K562 (cell line): Measurements from ENCODE around the gene ZDHHC8. TPM values are rescaled to one million over a fixed set of nuclear protein-coding genes. Genes with fewer than 3 reads are reported as not detected.

Experiments
- ELF2 ChIP-seq: fragments of 250-450 bp; sonication (Bioruptor Pico); IDR thresholded peaks from 2 replicates; pipeline ENCODE4 v1.5.0; 2021; ENCODE audit warnings: mild to moderate bottlenecking
- ESRRB ChIP-seq: fragments of 250-450 bp; sonication (Bioruptor Pico); IDR thresholded peaks from 2 replicates; pipeline ENCODE4 v1.5.0; 2020; ENCODE audit warnings: mild to moderate bottlenecking, moderate library complexity, borderline replicate concordance
- GATAD2B ChIP-seq: fragments of 450-650 bp; IDR thresholded peaks from 2 replicates; pipeline ENCODE4 v1.6.1; 2017; ENCODE audit warnings: mild to moderate bottlenecking, borderline replicate concordance
- JUN ChIP-seq, 2 experiments: sonication (generic) in 1 of 2; formaldehyde crosslinking in 1 of 2; IDR thresholded peaks; 2 replicates each; pipeline versions ENCODE4 v1.6.1 to v1.8.0; 2012 to 2022; ENCODE audit warnings: borderline replicate concordance in 2 of 2, mild to moderate bottlenecking in 2 of 2, improper control_type of control experiment in 1 of 2, low read depth in 1 of 2, low read length in 1 of 2, missing genetic modification reagents in 1 of 2
- NCOA6 ChIP-seq: fragments of 450-650 bp; IDR thresholded peaks from 2 replicates; pipeline ENCODE4 v1.6.1; 2017; ENCODE audit warnings: mild to moderate bottlenecking
- NFRKB ChIP-seq: fragments of 450-650 bp; IDR thresholded peaks from 2 replicates; pipeline ENCODE4 v1.6.1; 2016; ENCODE audit warnings: low read depth
- POU5F1 ChIP-seq: fragments of 150-350 bp; IDR thresholded peaks from 2 replicates; pipeline ENCODE4 v1.6.1; 2014; ENCODE audit warnings: borderline replicate concordance, low read length, low read depth, mild to moderate bottlenecking; ENCODE audit not compliant: partially characterized antibody
- RUNX1 ChIP-seq: sonication (generic); IDR thresholded peaks from 2 replicates; pipeline ENCODE4 v1.6.1; 2016; ENCODE audit warnings: antibody characterized with exemption, low read depth
- SAP30 ChIP-seq: fragments of 200-600 bp; sonication (generic); IDR thresholded peaks from 2 replicates; pipeline ENCODE4 v1.6.1; 2012; ENCODE audit warnings: borderline replicate concordance, low read depth, mild to moderate bottlenecking, moderate library complexity, low read length, control low read depth, inconsistent platforms; ENCODE audit not compliant: insufficient read depth, poor library complexity, severe bottlenecking
- SMAD3 ChIP-seq: fragments of 450-650 bp; formaldehyde crosslinking; conservative IDR thresholded peaks from 2 replicates; pipeline ENCODE4 v1.4.0; 2020; ENCODE audit warnings: mild to moderate bottlenecking
- STAT5A ChIP-seq: IDR thresholded peaks from 2 replicates; pipeline ENCODE4 v1.6.1; 2012; ENCODE audit warnings: low read length, inconsistent platforms, borderline replicate concordance
- TBL1XR1 ChIP-seq, 2 experiments: IDR thresholded peaks; 2 replicates each; pipeline ENCODE4 v1.6.1; 2012; ENCODE audit warnings: improper control_type of control experiment in 2 of 2, low read length in 2 of 2, mild to moderate bottlenecking in 1 of 2
- THRA ChIP-seq: fragments of 450-650 bp; IDR thresholded peaks from 2 replicates; pipeline ENCODE4 v1.6.1; 2017; ENCODE audit warnings: mild to moderate bottlenecking, moderate library complexity
- THRAP3 ChIP-seq: fragments of 450-650 bp; IDR thresholded peaks from 2 replicates; pipeline ENCODE4 v1.6.1; 2016; ENCODE audit warnings: mild to moderate bottlenecking, inconsistent platforms, borderline replicate concordance
- ZNF121 ChIP-seq: sonication (generic); formaldehyde crosslinking; conservative IDR thresholded peaks from 2 replicates; pipeline ENCODE4 v1.8.0; 2022; ENCODE audit warnings: missing genetic modification reagents
- ZNF140 ChIP-seq: fragments of 250-450 bp; sonication (Bioruptor Pico); IDR thresholded peaks from 2 replicates; pipeline ENCODE4 v1.8.0; 2021; ENCODE audit warnings: moderate library complexity, mild to moderate bottlenecking, inconsistent platforms
- ZNF41 ChIP-seq: fragments of 250-450 bp; sonication (Bioruptor Pico); conservative IDR thresholded peaks from 2 replicates; pipeline ENCODE4 v1.4.0; 2020; ENCODE audit warnings: mild to moderate bottlenecking
- polyA plus RNA-seq, 8 experiments: library from polyadenylated mRNA; depleted of rRNA in 4 of 8; stranded (reverse) in 5 of 8; unstranded in 3 of 8; fragments of >200 nt; fragmentation: Nextera tagmentation in 2 of 8; fragmentation: Illumina TruSeq in 1 of 8; extraction: Ambion mirVana in 2 of 8; extraction: Trizol in 1 of 8; gene quantifications; 2 replicates each; pipeline versions ENCODE4 v1.2.1 to v1.2.3, GENCODE V29; 2011 to 2014; ENCODE audit warnings: inconsistent platforms in 1 of 8, missing spikeins in 1 of 8
- total RNA-seq, 7 experiments: library from RNA; depleted of rRNA in 6 of 7; stranded (reverse); fragments of >200 nt in 6 of 7; fragmentation: Illumina TruSeq in 2 of 7; extraction: Trizol in 2 of 7; gene quantifications; 2 replicates each; pipeline versions ENCODE4 v1.2.1 to v1.2.3, GENCODE V29; 2011 to 2021; ENCODE audit warnings: low replicate concordance in 1 of 7
- TF ChIP-seq, protein P1 (sequence below): fragments of 450-650 bp; IDR thresholded peaks from 2 replicates; pipeline ENCODE4 v1.6.1; 2017; ENCODE audit warnings: antibody characterized with exemption
- TF ChIP-seq, protein P2 (sequence below): fragments of 200-400 bp; formaldehyde crosslinking; IDR thresholded peaks from 2 replicates; pipeline ENCODE4 v1.6.1; 2017; ENCODE audit warnings: mild to moderate bottlenecking, low read depth, low read length, moderate library complexity

ZDHHC8 gene
- total and polyA plus RNA-seq, 9 of the 15 experiments (the other 6 are each of a cell fraction or from before 2014, with no cell fraction given) = 0.04 to 109 (median 16.4) TPM

- TF ChIP-seq THRAP3 = no peak
- TF ChIP-seq POU5F1 = no peak
- no peak; the same call in 1 of the 2 replicates for TF ChIP-seq STAT5A
- no peak for TF ChIP-seq ZNF121 (CRISPR knock-in tag)
- TF ChIP-seq NCOA6 = no peak
- TF ChIP-seq TBL1XR1 (IDR thresholded peaks at IDR 0.05; ENCODE audit: low read length in 2 of 2) = peak; percentile 76 to 77; a peak in 3 of 4 replicates
- TF ChIP-seq ZNF140 (CRISPR knock-in tag) = no peak
- TF ChIP-seq NFRKB = no peak
- TF ChIP-seq, protein P1, sequence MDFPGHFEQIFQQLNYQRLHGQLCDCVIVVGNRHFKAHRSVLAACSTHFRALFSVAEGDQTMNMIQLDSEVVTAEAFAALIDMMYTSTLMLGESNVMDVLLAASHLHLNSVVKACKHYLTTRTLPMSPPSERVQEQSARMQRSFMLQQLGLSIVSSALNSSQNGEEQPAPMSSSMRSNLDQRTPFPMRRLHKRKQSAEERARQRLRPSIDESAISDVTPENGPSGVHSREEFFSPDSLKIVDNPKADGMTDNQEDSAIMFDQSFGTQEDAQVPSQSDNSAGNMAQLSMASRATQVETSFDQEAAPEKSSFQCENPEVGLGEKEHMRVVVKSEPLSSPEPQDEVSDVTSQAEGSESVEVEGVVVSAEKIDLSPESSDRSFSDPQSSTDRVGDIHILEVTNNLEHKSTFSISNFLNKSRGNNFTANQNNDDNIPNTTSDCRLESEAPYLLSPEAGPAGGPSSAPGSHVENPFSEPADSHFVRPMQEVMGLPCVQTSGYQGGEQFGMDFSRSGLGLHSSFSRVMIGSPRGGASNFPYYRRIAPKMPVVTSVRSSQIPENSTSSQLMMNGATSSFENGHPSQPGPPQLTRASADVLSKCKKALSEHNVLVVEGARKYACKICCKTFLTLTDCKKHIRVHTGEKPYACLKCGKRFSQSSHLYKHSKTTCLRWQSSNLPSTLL = no peak
- no peak for TF ChIP-seq THRA
- TF ChIP-seq ZNF41 (CRISPR knock-in tag) = no peak
- no peak for TF ChIP-seq ESRRB (CRISPR knock-in tag)
- peak; percentile 41; the same call in 1 of the 2 replicates for TF ChIP-seq RUNX1
- TF ChIP-seq, protein P2, sequence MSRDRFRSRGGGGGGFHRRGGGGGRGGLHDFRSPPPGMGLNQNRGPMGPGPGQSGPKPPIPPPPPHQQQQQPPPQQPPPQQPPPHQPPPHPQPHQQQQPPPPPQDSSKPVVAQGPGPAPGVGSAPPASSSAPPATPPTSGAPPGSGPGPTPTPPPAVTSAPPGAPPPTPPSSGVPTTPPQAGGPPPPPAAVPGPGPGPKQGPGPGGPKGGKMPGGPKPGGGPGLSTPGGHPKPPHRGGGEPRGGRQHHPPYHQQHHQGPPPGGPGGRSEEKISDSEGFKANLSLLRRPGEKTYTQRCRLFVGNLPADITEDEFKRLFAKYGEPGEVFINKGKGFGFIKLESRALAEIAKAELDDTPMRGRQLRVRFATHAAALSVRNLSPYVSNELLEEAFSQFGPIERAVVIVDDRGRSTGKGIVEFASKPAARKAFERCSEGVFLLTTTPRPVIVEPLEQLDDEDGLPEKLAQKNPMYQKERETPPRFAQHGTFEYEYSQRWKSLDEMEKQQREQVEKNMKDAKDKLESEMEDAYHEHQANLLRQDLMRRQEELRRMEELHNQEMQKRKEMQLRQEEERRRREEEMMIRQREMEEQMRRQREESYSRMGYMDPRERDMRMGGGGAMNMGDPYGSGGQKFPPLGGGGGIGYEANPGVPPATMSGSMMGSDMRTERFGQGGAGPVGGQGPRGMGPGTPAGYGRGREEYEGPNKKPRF = no peak
- peak; percentile 83; the same call in 1 of the 2 replicates for TF ChIP-seq JUN (IDR thresholded peaks at IDR 0.05; ENCODE audit: borderline replicate concordance, low read depth, low read length)
- no peak for TF ChIP-seq JUN (CRISPR knock-in tag; IDR thresholded peaks at IDR 0.05; ENCODE audit: borderline replicate concordance)
- TF ChIP-seq ELF2 = no peak
- no peak for TF ChIP-seq SMAD3 (CRISPR knock-in tag)
- TF ChIP-seq GATAD2B = no peak
- no peak for TF ChIP-seq SAP30
Measured at GRCh38 chr22:20128902-20129746, 2.5 kb upstream of the ZDHHC8 start (continued).
